Left renal cortex interstitium (tissue), 4 donors: ENCODE data around the gene LRRC8D. TPM values are rescaled to one million over a fixed set of nuclear protein-coding genes. Genes with fewer than 3 reads are reported as not detected.

Experiments used
- DNase-seq, 4 donors: peaks; one replicate each; pipeline ENCODE4 v3.0.0-alpha.2; 2013; ENCODE audit warnings: low read depth in 4 of 4, low spot score in 2 of 4, missing footprints in 1 of 4
- polyA plus RNA-seq, 4 donors: library from polyadenylated mRNA; unstranded; fragments of 120-200 nt; gene quantifications; one replicate each; pipeline ENCODE4 v1.2.1, GENCODE V29; 2013; ENCODE audit not compliant: insufficient read length in 4 of 4

Gene LRRC8D
- polyA plus RNA-seq, 4 donors: 35.3 to 40.7 (median 38.1) TPM

DNA sequence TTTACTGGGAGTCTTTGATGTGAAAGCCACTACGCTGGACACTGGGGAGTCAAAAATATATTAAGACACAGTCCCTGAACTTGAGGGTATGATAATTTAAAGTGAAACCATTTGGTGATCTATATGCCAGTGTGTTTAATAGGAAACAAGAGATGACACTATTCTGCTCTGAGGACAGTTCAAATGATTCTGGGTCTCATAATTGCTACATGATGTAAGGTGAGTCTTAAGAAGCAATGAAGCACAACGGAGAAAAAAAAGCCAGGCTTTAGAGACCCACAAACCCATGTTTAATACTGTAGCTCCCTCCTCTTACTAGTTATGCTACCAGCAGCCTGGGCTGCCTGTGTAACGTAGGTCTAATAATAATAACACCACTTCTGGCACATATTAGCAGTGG is 14.2 kb upstream of the LRRC8D start:
- no peak for DNase-seq

DNA sequence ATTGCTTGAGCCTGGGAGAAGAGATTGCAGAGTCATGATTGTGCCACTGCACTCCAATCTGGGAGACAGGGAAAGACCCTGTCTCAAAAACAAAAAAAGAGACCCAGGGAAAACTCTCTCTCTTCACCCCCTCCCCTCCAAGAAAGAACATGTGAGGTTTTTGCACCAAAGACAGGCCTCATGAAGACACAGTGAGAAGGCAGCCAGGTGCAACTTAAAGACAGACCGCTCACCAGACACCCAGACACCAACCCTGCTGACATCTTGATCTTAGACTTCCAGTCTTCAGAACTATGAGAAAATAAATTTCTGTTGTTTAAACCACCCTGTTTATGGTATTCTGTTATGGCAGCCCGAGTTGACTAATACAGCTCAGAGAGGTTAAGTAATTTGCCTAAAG is 13.3 kb upstream of the LRRC8D start:
- DNase-seq: no peak

DNA sequence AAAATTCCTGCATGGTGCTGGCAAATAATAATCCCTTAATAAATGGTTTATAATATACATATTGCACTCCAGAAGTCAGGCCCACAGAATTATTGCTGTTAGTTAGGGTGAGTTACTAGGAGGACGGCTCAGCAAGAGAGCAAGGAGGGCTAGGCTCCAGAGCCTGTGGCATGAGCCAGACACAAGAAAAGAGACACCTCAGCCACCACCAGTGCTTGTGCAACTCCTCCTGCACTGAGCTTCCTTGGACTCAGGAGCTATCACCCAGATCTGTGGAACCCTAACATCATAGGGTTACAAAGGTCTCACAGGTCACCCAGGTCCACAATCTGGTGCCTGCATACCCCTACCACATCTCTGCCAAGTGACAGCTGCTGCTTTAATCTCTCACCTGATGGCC is 12.8 kb upstream of the LRRC8D start:
- DNase-seq: no peak

DNA sequence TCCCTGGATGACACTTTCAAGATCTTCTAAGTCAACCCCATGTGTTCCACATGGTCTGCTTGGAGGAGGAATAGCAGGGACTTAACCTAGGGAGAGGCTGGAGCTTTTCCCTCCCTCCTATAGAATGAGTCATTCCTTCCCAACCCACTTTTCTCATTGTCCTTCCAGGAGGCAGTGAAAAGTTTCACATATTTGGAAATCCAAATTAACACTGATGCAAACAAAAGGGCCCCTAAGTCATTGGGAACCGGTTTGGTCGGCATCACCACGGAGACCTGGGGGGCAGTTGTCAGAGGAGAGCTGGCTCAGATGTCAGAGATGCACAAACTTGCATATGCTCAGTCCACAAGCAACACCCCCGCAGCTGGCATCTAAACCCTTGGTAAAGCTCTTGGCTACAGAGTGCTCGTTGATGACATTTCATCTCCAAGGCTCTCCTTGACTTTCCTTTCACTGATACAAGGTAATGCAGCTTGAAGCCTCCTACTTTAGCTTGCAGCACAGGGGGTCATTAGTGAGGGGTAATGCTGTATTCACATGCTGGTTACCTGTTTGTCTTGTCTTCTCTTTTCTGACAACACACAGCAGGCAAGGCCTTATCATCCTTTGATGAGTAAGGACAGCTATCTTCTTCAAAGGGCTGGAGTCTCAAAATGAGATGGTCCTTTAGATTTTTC is 12.3 kb upstream of the LRRC8D start:
- DNase-seq: no peak

DNA sequence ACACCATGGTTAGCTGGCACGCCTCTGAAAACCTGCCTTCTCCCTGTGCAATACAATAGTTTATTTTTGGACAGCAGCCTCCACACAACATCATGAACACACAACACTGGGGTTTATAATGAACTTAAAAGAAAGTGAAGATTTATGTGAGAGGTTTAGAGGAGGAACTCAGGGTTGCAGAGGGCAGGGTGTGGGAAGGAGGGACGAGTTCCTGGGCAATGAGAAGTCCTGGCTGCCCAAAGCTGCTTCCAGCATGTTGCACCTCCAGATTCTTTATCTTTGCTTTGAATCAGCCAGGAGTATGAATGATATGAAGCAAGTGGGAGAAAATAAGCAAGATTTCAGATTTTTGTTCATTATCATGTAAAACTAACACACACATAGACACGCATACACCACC is 11.3 kb upstream of the LRRC8D start:
- no peak for DNase-seq

DNA sequence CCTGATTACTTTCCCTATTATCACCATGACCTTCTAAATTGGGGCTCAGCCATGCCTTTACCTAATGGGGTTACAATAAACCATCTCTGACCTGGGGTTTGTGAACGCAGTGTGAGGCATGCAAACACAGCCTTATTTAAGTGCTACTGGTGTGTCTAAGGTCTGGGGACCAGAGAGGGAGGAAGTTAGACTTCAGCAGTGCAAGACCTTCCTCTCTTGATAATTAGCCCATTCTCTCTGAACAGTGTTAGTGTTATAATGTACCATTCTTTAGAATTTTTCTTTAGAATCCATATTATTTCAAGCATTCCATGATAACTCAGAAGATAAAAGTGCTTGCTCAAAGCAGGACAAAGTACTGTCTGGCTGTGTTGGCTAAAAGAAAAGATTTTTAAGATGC is 10.5 kb upstream of the LRRC8D start:
- no peak for DNase-seq

DNA sequence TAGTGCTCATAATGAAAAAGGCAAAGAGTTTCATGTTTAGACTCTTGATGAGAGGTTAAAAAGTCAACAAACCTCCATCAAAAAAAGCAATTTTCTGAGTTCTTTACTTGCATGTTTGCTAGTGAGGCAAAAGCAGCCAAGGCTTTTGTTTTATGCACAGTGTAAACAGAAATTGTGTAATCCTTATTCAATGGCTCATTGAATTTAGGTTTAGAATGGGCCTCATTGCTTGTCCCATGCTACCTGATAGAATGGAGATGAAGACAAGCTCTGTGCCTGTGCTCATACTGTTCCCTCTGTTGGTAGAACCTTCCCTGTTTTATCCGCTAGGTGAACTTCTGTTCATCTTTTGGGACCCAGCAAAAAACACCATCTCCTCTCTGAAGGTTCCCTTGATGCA is 10.0 kb upstream of the LRRC8D start:
- DNase-seq: no peak

DNA sequence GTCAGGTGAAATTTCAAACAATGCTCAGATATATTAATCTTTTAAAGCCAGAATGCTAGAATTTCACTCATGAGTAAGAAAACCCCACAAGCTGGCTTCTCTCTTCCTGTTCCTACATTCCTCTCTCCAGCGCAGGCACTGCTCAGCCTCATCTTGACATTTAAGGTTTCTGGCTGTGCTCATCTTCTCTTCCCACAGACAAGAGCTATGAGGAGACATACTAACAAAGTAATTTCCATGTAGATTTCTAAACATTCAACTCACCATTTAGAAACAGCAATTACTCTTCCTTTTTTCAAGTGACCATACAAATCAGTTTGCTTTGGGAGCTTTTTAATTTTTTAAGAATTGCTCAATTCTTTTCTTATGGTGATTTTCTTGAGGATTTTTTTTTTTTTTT is 7.8 kb upstream of the LRRC8D start:
- DNase-seq: no peak

DNA sequence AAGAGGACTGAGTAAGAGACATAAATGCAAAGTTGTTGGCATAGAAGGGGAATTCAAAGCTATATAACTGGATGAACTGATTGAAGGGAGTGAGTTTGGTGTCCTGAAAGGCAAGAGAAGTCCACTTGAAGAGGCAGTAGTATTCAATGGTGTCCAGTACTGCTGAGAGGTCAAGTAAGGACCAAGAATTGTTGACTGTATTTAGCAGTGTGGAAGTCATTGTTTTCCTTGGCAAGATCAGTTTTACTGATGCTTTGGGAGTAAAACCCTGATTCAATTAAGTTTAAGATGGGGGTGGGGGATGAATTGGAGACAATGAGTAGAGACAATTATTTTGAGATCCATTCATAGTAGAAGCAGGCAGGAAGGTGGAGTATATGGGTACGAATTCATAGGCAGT is 5.8 kb upstream of the LRRC8D start:
- no peak for DNase-seq

DNA sequence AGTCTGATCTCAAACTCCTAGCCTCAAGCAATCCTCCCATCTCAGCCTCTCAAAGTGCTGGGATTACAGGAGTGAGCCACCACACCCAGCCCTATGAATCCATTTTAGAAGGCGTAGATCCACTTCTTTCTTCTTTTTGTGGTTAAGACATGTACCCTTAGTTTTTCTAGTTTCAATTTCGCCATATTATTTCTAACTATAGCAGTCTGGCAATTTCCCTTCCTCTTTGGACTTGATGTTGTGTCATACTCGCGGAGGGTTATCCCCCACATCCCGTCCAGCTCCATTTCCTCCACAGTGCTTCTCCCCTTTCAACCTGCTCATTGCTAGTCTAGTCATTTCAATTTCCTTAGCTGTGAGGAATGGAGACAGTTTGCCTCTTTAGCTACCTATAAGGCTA is 5.2 kb upstream of the LRRC8D start:
- DNase-seq: no peak

DNA sequence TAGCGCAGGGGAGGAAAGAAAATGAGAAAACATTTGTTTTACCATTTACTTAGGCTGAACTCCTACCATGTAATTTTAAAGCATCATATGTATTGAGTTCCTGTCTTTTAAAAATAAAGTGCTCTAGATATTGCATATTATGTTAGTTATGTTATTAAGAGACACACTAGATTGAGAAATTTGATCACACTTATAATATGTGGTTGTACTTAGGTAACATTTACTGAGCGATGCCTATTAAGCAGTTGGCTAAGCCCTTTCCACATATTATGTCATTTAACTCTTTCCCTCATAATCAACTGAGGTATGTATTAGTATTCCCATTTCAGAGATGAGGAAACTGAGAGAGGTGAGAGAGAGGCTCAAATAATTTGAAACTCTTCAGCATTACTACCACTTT is 4.5 kb upstream of the LRRC8D start:
- DNase-seq: no peak

DNA sequence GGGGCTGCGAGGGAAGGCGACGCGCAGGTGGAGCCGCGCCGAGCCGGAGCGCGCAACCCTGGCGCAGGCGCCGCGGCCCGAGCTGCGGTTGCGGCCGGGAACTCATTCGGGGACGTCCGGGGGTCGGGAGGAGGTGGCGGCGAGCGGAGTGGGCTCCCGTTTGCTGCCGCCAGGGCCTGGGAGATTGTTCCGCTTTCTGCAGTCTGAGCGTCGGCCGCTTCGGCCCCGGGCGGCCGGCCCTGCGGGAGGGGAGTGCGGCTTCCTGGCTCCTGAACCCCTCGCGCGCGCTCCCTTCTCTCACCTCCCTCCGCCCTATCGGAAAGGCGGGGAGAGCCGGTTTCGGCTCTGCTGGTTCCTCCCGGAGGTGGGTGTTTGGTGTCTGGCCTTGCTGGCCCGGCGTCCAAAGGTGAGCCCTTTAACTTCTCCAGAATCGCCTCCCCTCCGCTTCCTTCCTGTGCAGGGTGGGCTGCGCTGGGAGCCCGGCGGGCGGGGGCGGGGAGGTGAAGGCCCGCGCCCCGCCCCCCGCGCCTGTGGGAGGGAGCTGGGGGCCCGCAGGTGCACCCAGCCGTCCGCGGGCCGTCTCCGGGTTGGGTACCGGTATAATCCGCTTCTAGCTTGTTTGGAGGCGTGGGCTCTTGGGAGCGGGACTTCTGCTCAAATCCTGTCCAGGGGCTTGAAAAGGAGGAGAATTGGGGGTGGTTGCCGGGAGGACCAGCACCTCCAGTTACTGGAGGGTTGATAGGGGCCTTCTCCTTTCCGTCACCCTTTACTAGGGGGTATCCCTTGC is 683 bp downstream of the LRRC8D start:
- peak in 2 of 4 donors; percentile 44 to 61 for DNase-seq

DNA sequence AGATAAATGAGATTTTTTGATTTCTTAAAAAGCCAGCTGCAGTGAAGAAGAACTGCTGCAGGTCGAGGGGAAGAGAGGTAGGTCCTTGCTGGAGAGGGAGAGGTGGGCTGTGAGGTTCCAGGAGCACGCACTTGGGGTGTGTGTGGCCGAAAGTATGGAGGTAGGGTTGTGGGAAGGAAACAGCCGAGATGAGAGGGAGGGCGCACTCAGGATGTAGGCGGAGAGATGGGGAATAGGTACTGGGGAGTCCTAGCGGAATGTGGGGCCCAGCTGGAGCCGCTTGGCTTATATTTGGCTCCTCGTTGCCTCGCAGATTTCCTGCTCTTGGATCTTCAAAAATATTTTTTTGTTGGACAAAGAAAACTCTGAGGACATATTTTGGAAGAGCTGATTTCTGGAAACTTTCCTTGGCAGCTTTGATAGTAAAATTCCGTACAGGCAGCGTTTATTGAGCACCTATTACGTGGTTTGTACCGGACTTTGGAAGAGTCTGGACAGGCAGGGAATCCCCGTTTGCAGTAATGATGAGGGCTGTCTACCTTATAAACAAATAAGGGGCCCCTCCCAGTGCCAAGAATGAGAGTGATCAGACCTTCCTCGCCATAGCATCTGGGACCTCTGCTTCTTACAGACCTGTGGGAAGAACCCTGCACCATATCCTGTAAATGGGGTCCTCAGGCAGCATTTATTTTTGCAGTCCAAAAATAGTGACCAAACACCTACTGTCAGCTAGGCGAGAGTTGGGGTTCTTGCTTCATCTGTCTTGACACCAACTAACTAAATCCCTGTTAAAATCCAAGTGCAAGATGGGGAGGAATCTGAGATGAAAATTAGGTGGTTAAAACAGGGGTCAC is 1.5 kb downstream of the LRRC8D start:
- DNase-seq: no peak

DNA sequence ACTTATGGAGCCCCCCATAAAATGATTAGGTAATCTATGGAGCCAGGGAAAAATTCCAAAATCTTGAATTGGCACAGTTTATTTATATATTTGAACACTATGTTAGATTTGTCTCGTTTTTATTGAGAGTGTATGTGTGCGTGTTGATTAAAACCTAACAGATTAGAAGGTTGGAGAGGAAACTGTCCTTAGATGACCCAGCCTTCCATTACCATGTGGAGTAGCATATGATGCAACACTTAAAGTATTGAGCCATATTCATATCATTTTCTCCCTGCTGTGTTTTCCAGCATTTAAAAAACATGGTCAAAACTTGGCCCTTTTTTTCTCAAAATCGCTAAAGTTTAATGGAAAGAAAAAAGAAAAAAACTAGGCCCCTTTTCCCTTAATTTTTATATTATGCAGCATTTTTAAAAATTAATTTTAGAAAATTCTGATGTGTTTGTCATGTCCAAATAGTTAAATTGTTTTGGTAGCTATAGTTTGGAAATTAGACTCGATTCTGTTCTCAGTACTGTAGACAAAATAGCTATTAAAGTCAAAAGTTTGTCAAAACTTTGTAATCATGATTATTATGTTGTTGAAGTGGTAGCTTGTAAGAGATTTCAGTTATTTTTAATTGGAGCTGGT is 2.3 kb downstream of the LRRC8D start:
- DNase-seq: no peak

DNA sequence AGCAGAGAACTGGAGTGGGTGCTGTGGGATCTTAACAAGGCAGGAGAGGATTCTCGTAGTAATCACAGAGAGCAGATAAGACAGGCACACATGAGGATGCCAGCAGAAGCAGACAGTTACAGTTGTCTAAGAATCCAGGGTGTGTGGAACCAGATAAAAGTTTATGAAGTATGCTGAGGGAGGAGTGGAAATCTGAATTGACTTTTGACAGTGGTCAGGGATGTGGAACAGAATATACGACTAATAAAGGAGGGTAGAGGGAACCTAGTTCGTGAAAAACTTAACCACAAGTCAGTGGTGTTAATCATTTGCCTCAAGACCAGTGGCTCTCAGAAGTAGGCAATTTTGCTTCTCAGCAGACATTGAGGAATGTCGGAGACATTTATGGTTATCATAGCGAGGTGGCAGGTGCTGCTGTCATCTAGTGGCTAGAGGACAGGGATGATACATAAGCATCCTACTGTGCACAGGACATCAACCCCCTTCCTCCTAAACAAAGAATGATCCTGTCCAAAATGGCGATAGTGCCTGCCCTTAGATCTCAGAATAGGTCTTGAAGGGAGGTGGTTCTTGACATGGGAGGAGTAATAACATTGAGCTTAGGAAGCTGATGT is 3.0 kb downstream of the LRRC8D start:
- DNase-seq: no peak

DNA sequence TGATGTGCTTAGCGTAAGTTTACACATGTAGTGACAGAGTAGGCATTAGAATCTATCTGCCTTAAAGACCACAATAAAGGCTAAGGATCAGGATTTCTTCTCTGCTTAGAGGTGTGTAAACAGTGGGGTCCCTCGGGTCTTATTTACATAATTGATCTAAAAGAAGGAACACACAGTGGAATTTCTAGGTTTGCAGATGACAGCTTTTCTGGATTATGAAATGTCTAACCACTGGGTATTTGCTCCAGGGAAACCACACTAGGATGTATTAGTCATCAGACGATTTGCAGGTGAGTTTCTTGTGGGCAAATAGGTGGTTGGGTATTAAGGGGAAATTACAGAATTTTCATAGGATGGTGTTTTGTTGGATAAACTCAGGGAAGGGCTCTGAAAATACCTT is 5.8 kb downstream of the LRRC8D start:
- no peak for DNase-seq

DNA sequence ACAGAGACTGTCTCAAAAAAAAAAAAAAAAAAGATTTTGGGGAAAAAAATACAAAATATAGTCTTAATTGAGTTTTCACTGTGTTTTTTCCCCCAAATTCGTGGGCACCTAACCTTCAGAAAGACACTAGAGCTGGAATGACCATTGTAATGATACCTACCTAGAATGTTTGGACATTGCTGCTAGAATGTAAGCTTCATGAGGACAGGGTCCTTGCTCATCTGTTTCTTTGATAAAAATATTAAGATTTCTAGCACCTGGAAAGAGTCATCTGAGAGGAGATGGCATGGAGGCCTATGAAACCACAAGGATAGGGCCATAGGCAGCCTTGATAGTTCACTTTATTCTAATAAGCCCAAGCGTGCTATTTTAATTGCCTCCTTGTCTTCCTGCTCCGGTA is 6.5 kb downstream of the LRRC8D start:
- DNase-seq: no peak

DNA sequence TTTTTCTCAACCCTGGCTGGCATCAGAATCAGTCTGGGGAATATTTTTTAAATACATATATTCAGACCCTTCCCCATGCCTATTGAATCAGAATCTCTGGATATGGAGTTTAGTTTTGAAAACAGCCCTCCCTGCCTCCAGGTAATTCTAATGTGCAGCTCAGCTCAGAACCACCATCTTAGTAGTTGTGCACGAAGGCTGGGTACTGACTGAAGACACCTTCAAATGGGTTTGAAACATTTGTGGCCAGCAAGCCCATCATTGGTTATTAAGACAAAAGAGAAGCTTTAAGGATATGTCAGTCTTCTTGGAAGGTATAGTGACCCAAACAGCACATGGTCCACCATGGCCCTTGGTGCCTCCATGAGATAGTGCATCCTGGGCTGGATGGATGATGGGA is 7.1 kb downstream of the LRRC8D start:
- no peak for DNase-seq

DNA sequence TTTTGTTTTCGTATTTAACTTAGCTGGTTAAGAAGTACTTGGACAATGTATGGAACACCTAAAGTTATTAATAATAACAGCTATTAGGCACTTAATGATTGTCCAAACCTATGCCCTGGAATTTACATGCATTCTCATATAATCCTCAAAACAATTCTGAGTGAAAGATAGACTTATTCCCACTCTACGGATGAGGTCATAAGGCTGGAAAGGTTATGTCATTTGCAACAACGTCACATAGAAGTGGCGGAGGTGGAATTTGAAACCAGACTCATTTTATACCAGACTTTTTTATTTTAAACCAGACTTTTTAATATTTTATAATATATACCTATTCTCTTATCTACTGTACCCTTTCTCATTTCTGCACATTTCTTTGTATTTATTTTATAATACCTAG is 8.4 kb downstream of the LRRC8D start:
- no peak for DNase-seq

DNA sequence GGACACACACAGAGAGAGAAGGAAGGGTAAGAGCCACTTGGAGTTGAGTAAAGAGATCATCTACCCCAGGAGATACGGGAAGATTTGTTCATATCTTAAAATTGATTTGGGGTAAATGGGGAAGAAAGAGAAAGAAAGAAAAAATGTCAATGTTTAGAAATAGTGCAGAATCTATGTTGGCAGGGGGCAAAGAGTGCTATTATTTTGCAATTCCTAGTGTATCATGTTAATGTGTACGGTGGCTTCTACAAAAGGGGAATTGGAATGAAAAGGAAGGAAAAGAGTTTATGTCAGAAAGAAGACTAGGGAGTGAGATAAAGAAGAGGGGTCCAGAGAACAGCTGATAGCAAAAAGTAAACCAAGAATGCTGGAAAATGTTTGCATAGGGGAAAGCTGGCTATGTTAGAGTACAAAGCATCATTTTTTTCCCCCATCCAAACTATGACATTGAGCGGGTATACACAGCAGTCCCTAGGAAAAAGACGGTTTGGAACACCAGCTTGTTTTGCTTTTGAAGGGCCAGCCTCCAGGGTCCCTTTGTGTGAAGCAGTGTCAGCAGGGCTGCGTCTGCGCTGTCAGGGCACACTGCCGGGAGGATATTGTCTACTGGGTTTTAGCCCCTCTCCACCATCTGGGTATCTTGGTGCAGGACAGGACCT is 10.8 kb downstream of the LRRC8D start:
- no peak for DNase-seq
